Nephron progenitor cell (in vitro differentiated cells): Measurements from ENCODE around the gene ITCH.
A peak's percentile ranks its signal among the peaks of the same experiment; 100 is the strongest.
"Not testable (repeated sequence)": the region's sequence is repeated elsewhere in the genome, so short reads cannot be mapped to it uniquely, and the experiment has no call there.

Source experiments
- DNase-seq: peaks from one replicate; pipeline ENCODE4 v3.0.0; 2021
- H3K27ac Mint-ChIP-seq: 2 replicates; pipeline ENCODE4 v1.8.0; 2021; ENCODE audit warnings: mild to moderate bottlenecking, moderate library complexity, mixed read lengths
- H3K27me3 Mint-ChIP-seq: 2 replicates; pipeline ENCODE4 v1.8.0; 2021; ENCODE audit warnings: mild to moderate bottlenecking, low read depth, mixed read lengths; ENCODE audit not compliant: poor library complexity
- H3K36me3 Mint-ChIP-seq: 2 replicates; pipeline ENCODE4 v1.8.0; 2021; ENCODE audit warnings: low read depth, mixed read lengths
- H3K4me1 Mint-ChIP-seq: 2 replicates; pipeline ENCODE4 v1.8.0; 2021; ENCODE audit warnings: mixed read lengths
- H3K4me3 Mint-ChIP-seq: 2 replicates; pipeline ENCODE4 v1.8.0; 2021; ENCODE audit warnings: mild to moderate bottlenecking, moderate library complexity, mixed read lengths
- H3K9me3 Mint-ChIP-seq: 2 replicates; pipeline ENCODE4 v1.8.0; 2021; ENCODE audit warnings: mild to moderate bottlenecking, moderate library complexity, mixed read lengths
- CTCF ChIP-seq: fragments of 200-600 bp; sonication (generic); IDR thresholded peaks from 2 replicates; pipeline ENCODE4 v1.5.0; 2021; ENCODE audit warnings: antibody characterized with exemption

The ITCH gene

DNA sequence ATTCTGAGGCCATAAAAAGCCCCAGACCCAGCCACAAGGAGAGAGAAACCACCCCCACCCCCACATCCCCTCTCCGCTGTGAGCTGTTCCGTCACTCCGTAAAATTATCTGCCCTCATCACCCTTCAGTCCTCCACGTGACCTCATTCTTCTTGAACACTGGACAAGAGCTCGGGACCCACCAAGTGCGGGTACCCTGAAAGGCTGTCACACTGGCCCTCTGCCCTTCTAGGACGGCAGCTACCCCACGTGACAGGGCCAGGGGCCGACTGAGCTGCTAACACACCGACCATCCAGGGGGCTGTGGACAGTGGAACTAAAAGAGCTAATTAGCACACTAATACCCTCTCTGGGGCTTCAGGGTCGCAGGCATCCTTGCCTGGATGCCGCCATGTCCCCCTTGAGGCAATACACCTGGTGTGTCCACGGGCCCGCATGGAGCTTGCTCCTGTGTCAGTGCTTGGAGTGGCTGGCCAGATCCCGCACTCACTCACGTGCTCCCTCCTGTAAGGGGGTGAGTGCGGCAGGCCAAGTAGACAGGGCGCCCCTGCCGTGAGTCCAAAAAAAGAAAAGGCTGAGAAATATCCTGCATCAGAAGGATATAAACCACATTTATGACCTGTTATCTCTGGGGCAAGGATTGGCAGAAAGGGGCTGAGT is 30.7 kb upstream of the ITCH start:
- H3K9me3 Mint-ChIP-seq, result no peaks in the 10 kb centered on the region
- no peaks in the 10 kb centered on the region for H3K27me3 Mint-ChIP-seq
- no peak for TF ChIP-seq CTCF
- H3K4me1 Mint-ChIP-seq, result peaks cover 19% of the 10 kb centered on the region
- no peak overlapping the region for H3K27ac Mint-ChIP-seq
- DNase-seq, result no peak
- H3K36me3 Mint-ChIP-seq, result no peaks in the 10 kb centered on the region
- no peak overlapping the region for H3K4me3 Mint-ChIP-seq

GRCh38 chr20:34333786-34334185 is 29.3 kb upstream of the ITCH start:
- no peak for DNase-seq
- Mint-ChIP-seq H3K9me3 (no peaks in the 10 kb centered on the region), H3K27me3 (no peaks in the 10 kb centered on the region), H3K4me3 (no peak overlapping the region), H3K36me3 (no peaks in the 10 kb centered on the region), H3K27ac (no peak overlapping the region), H3K4me1 (peaks cover 29% of the 10 kb centered on the region)
- TF ChIP-seq CTCF, result no peak

GRCh38 chr20:34334654-34335407 is 28.2 kb upstream of the ITCH start:
- peak overlapping the region; percentile 36 for H3K27ac Mint-ChIP-seq
- no peaks in the 10 kb centered on the region for H3K36me3 Mint-ChIP-seq
- H3K4me3 Mint-ChIP-seq, result no peak overlapping the region
- no peaks in the 10 kb centered on the region for H3K27me3 Mint-ChIP-seq
- DNase-seq, result no peak
- H3K4me1 Mint-ChIP-seq, result peaks cover 30% of the 10 kb centered on the region
- TF ChIP-seq CTCF, result no peak
- H3K9me3 Mint-ChIP-seq, result no peaks in the 10 kb centered on the region

- TF ChIP-seq CTCF, result no peak
- Mint-ChIP-seq H3K27me3 (no peaks in the 10 kb centered on the region), H3K4me1 (peaks cover 30% of the 10 kb centered on the region), H3K36me3 (no peaks in the 10 kb centered on the region), H3K9me3 (no peaks in the 10 kb centered on the region), H3K4me3 (no peak overlapping the region), H3K27ac (peak overlapping the region; percentile 43)
- no peak for DNase-seq
Observed at GRCh38 chr20:34337544-34337943, 25.5 kb upstream of the ITCH start.

- Mint-ChIP-seq H3K27ac (peak overlapping the region; percentile 43), H3K36me3 (no peaks in the 10 kb centered on the region), H3K4me1 (peaks cover 30% of the 10 kb centered on the region), H3K9me3 (no peaks in the 10 kb centered on the region), H3K27me3 (no peaks in the 10 kb centered on the region), H3K4me3 (no peak overlapping the region)
- TF ChIP-seq CTCF, result no peak
- DNase-seq, result no peak
Observed at GRCh38 chr20:34337982-34338726, 24.9 kb upstream of the ITCH start.

GRCh38 chr20:34340726-34341125 is 22.3 kb upstream of the ITCH start:
- H3K36me3 Mint-ChIP-seq, H3K9me3 Mint-ChIP-seq, DNase-seq, H3K4me3 Mint-ChIP-seq, H3K27me3 Mint-ChIP-seq: not testable (repeated sequence)
- Mint-ChIP-seq H3K4me1 (peaks cover 49% of the 10 kb centered on the region), H3K27ac (peak overlapping the region; percentile 58)

- Mint-ChIP-seq H3K27ac (peak overlapping the region; percentile 58), H3K4me1 (peaks cover 49% of the 10 kb centered on the region)
- H3K9me3 Mint-ChIP-seq, DNase-seq, H3K27me3 Mint-ChIP-seq, H3K36me3 Mint-ChIP-seq, H3K4me3 Mint-ChIP-seq: not testable (repeated sequence)
Observed at GRCh38 chr20:34341199-34341598, 21.9 kb upstream of the ITCH start.
